H54 (cell line): ENCODE results near the gene ANTXR1.

ENCODE experiments used
- DNase-seq: peaks from one replicate; pipeline ENCODE4 v3.0.0; 2011; ENCODE audit warnings: low spot score, mixed read lengths; ENCODE audit not compliant: insufficient read length
- FAIRE-seq: peaks from 3 replicates; lab custom pipeline; 2011; peaks lifted over from hg19 to GRCh38; lab: Jason Lieb, UNC
- POLR2A ChIP-seq: IDR thresholded peaks from 2 replicates; pipeline ENCODE4 v1.6.1; 2011; ENCODE audit warnings: low read depth, mild to moderate bottlenecking, low read length

Gene ANTXR1

DNA sequence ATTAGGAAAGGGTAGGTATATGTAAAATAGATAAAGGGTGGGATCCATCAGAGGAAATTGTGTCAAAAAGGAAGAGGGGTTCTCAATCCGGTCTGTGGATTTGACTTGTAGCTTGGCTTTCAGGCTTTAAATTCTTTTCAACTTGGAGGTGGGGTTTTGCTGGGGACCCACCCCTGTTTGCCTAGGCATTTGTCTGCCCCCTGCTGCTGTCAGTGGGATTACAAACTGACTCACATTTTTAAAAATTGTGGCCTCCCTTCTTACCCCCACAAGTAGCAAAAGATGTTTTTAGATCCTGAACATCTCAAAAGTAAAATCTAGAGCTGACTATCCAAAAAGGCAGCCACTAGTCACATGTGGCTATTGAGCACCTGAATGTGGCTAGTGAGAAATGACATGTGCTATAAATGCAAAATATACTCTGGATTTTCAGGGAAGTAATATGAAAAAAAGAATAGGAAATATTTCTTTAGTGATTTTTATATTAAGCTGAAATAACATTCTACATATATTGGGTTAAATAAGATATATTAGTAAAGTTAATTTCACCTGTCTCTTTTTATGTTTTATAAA is 195.1 kb downstream of the ANTXR1 start:
- TF ChIP-seq POLR2A: no peak
- no peak for FAIRE-seq
- DNase-seq: no peak

DNA sequence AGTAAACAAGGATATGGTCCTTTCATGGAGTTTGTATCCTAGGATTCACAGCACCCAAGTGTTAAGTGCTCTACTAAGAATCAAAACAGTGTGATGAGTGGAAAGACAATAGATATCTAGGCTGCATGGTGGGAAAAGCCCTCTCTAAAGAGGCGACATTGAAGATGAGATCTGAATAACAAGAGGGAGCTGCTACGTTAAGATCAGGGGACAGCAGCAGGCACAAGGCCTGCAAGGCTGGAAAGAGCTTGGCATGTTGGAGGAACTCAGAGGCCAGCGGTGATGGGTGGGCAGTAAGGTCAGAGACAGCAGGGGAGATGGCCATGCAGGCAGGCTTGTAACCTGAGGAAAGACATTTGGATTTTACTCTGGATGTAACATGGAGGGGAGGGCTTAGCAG is 196.5 kb downstream of the ANTXR1 start:
- TF ChIP-seq POLR2A: no peak
- FAIRE-seq (no peak), DNase-seq (no peak)

DNA sequence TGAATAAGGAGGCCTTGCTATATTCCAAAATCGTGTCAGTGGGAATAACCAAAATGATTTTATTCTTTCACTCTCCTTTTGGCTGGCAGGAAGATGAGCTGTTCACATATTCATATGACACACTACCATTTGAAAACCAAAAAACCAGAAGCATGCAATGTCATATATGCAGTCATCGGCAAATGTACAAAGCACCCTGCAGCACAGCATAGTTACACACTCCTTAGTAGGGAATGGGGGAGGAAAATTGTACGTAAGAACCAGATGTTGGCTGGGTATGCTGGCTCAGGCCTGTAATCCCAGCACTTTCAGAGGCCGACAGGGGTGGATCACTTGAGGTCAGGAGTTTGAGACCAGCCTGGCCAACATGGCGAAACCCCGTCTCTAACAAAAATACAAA is 197.4 kb downstream of the ANTXR1 start:
- no peak for TF ChIP-seq POLR2A
- DNase-seq (no peak), FAIRE-seq (no peak)

DNA sequence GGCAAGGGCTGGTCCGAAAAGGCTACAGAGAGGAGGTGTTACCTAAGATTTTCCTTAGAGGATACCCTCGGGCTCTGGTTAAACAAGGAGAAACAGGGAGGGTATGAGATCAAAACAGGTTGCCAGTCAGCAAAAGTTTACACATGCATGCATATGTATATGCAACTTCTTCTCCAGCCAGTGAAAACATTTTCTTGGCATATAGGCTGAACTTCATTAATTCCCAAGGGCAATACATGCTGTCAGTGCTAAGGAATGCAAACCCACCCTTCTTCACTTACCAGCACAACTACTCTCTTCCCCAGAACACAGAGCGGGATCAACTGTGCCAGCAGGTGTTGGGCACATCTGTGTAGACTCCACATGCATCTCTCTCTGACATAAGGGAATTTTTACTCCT is 198.1 kb downstream of the ANTXR1 start:
- DNase-seq: no peak
- no peak for FAIRE-seq
- TF ChIP-seq POLR2A: no peak

DNA sequence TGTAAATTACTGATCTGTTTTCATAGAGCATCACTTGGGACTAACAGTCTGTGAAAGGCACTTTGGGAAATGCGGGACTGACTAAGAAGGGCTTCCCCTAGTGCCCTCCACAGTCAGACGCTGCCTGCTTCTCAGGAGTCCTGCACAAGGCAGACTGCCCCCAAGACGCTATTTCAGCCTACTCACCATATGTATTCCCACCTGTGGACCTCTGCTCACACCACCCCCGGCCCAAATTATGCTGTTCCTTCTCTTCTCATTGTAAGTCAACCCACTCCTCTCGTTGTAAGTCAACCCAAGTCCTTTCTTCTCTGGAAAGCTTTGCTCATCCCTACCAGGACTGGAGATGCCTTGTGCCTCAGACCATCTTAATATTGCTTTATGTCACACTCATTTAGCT is 198.7 kb downstream of the ANTXR1 start:
- FAIRE-seq (no peak), DNase-seq (no peak)
- TF ChIP-seq POLR2A: no peak

DNA sequence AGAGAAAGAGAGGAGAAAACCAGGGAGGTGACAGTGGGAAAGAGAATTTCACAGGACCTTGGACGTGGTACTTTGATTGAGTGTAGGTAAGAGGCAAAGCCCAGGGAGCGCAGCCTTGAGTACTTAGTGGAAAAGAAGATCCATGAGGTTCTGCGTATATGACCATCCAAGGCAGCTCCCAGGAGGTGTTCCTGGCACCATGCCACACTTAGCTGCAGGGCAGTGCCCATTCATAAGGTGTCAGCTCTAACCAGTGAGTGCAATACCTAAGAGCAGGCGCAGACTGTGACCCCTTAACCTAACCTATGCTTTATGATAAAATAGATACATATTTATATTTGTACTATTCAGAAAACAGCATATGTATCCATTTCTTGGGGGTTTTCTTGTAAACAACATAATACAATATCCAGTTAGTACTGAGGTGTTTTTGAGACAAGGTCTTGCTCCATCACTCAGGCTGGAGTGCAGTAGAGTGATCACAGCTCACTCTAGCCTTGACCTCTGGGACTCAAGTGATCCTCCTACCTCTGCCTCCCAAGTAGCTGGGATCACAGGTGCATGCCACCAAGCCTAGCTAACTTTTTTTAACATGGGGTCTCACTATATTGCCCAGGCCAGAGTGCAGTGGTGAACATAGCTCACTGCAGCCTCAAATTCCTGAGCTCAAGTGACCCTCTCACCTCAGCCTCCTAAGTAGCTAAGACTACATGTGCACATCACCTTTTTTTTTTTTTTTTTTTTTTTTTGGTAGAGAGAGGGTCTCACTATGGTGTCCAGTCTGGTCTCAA is 199.5 kb downstream of the ANTXR1 start:
- no peak for FAIRE-seq
- no peak for DNase-seq
- TF ChIP-seq POLR2A: no peak

DNA sequence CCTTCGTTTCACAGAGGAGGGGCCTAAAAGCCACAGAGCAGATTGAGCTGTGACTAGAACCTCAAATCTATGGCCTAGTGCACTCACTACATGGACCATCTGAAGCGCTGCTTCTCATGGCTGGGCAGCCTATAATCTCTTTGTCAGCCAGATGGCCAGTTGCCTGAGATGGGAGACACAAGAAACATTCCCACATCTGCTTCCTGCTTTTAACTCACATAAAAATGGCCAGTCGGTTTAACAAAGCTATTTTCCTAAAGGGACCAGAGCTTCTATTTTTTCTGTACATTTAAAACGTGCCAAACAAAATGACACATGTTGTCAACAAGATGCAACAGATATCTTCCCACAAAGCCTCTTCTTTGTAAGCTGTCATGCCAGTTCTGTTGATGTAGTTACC is 200.2 kb downstream of the ANTXR1 start:
- FAIRE-seq: no peak
- TF ChIP-seq POLR2A: no peak
- no peak for DNase-seq

DNA sequence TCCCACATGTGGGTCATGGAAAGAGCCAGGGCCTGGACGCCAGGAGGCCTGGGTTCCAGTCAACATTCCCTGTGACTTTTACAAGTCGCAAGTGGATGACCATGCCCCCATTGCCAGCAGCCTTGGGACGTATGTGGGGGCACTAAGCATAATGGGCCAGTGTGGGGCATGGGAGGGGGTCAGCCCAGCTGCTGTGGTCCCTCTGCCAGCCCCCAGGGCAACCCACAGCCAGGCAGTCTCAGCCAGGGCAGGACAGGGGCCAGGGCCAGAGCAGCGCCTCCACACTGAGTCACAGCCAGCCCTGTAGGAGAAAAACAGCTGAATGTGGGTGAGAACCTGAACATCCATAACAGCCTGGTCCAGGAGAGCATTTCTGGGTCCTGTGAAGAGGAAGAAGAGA is 200.8 kb downstream of the ANTXR1 start:
- no peak for TF ChIP-seq POLR2A
- no peak for DNase-seq
- no peak for FAIRE-seq

DNA sequence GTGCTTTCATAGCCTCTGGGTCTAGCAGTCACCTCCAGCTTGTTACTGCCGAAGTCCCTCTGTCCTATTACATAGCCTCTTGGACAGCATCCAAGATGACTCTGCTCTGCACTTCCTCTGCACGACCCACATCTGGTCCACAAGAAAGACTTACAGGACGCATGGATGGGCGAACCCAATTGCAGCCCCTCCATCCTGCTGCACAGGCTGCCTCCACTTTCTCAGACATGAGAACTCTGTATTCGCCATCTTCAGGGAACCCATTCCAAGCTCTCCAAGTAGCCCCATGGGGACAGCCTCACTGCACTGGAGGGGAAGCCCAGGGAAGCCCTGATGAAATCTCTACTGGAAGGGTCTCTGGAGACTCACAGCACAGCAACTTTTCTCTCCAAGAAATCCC is 201.9 kb downstream of the ANTXR1 start:
- no peak for FAIRE-seq
- no peak for DNase-seq
- no peak for TF ChIP-seq POLR2A

DNA sequence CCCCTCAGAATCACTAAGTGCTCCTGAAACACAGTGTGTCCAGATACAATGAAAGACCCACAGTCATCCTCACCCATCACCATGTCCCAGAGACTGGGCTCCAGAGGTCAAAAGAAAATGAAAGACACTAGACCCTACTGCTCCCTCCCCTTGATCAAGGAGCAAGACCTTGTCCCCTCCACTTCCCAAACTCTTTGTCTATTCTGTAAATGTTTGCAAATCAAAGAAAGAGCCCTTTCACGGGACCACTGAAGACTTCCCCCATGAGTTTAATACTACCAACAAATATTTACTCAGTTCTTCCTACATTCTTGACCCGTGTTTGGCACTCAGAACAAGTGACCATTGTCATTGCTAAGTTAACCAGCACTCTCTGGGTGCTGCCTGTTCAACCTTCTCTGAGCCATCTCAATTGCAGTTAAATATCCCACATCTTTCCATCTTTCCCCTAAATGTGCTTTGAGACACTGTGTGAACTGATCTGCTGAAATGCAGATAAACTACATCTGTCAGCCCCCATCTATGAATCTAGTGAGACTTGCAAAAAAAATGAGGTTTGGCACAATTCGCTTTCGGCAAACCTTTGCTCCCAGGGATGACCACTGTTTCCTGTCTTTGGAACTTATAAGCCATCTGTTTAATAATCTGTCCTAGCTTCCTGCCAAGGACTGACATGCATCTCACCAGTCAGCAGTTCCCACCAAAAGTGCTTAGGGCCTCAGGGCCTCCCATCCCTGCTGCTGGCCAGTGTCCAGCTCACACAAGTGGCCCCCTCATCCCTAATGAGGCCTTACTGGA is 203.8 kb downstream of the ANTXR1 start:
- no peak for DNase-seq
- no peak for FAIRE-seq
- no peak for TF ChIP-seq POLR2A

DNA sequence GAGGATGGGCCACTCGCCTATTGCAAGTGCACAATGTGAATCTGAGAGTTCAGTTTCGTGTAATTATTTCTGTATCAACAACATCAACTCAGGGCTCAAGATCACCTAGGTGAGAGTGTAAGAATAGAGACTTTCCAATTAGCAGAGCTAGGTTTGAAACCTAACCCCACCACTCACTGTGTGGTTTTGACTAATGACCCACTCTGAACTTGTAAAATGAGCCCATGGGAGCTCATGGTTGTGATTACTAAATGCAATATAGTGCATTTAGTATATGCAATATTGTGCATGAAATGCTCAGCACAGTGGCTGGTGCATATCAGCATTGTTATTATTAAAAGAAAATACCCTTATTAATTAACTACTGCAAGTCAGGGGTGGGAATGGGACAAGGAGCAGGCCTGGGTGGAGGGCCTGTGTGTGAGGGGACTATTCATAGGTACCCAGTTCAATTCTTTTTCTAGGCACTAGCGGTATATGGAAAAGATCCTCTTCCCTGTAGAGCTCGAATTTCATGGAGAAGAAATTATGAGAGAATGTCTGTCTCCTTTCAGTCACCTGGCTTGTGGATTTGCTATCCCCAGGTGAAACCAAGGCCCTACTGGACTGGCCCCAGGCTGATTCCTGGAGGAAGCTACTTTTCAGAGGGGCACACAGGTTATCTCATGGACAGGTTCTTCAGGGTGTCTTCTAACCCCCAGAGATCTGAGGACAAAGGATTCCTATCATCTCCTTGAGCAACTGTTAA is 204.5 kb downstream of the ANTXR1 start:
- DNase-seq (no peak), FAIRE-seq (no peak)
- TF ChIP-seq POLR2A: no peak

DNA sequence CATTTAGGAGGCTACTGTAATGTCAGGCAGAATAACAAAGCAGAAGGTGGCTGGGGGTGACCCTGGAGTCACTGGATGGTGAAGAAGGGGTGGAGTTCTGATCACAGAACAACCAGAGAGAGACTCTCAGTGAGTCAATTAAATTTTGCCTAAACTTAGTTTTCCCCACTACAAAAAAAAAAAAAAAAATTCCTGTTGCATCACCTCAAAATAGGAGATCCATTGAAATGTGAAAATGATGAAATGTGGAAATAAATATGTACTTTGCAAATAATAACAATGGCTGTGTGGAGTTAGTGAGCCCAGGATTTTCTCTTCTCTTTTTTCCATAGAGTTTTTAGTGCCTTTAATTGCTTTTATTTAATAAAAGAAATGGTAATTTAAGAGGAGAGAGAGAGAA is 208.5 kb downstream of the ANTXR1 start:
- DNase-seq: no peak
- FAIRE-seq: no peak

DNA sequence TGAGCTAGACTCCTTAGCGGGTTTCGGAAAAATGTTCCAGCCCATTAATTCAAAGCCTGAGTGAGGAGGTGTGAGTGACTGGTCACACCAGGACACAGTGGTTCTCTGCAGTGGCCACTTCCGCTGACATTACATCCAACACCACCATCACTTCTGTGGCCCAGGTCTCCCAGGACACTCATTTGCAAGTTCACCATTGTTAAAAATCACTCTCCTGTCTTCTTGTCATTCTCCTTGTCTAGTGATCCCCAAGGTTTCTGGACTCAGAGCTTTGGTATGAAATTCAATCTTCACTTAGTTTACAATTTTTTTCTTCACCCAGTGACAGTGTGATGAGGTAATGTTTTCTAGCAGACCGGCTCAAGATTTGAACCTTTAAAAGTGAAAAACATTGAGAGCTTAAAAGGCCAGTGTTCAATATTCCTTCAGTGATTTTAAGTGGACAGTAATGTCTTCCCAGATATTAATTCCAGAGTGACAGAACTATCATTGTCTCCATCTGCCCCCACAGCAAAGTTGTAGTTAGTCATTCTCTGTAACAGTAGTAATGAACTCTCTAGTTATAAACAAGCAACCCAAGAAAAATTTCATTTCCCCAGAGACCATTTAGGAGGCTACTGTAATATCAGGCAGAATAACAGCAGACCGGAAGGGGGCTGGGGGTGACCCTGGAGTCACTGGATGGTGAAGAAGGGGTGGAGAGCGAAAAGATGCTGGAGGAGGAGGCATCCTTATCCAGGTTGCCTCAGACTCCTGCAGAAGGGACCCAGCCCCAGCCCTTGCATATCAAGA is 209.2 kb downstream of the ANTXR1 start:
- TF ChIP-seq POLR2A: no peak
- no peak for FAIRE-seq
- no peak for DNase-seq

More for the DNA sequence above, 208.5 kb downstream of the ANTXR1 start:
- TF ChIP-seq POLR2A: no peak
